Fibroblast of mammary gland (primary cell): ENCODE results near the gene MAST2.

ENCODE experiments used
- DNase-seq: peaks from one replicate; pipeline ENCODE4 v3.0.0-alpha.2; 2010; ENCODE audit warnings: low read depth
- H3K4me3 ChIP-seq: 2 replicates; pipeline ENCODE4 v1.5.1; 2011; ENCODE audit warnings: low read depth, mild to moderate bottlenecking, low read length, moderate library complexity; ENCODE audit not compliant: control insufficient read depth
- TF ChIP-seq, protein P1 (sequence below): conservative IDR thresholded peaks from 2 replicates; pipeline ENCODE4 v1.5.1; 2011; ENCODE audit warnings: low read depth, low read length, inconsistent platforms; ENCODE audit not compliant: control insufficient read depth, insufficient read depth

Gene MAST2

DNA sequence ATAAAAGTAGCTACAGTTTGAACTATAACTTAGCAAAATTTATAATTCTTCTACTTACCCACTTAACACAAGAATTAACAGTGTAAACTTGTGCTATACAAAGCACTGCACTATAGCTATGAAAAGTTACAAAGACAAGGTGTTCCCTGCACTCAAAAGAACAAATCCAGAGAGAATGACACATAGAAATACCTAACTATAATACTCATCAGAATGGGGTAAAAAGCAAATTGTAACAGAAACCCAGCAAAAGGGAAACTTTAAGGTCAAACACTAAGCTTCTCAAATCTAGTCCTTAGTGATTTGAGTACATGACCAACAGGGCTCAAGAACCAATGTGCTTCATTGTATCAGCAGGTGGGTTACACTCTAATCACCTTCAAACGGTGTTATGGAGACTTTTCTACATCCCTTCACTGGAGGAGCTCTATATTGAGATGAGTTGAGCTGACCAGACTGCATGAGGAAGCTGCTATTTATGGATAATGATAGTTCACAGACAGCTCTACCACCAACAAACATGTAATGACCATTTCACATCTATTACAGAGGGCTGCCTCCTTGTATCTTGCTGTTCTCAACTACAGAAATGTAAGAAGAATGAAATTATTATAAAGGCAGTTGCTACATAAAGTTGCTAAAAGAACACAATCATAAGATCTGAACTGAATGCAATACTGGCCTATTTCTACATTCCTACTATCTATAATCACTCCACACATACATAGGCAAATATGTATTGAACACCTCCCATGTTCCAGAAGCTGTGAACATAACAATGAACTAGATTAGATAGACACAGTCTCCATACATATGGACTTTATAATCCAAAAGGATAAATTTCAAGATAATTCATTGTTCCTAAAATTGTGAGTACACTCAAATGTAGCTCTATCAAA is 281.4 kb downstream of the MAST2 start:
- TF ChIP-seq, protein P1, sequence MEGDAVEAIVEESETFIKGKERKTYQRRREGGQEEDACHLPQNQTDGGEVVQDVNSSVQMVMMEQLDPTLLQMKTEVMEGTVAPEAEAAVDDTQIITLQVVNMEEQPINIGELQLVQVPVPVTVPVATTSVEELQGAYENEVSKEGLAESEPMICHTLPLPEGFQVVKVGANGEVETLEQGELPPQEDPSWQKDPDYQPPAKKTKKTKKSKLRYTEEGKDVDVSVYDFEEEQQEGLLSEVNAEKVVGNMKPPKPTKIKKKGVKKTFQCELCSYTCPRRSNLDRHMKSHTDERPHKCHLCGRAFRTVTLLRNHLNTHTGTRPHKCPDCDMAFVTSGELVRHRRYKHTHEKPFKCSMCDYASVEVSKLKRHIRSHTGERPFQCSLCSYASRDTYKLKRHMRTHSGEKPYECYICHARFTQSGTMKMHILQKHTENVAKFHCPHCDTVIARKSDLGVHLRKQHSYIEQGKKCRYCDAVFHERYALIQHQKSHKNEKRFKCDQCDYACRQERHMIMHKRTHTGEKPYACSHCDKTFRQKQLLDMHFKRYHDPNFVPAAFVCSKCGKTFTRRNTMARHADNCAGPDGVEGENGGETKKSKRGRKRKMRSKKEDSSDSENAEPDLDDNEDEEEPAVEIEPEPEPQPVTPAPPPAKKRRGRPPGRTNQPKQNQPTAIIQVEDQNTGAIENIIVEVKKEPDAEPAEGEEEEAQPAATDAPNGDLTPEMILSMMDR = no peak
- DNase-seq = peak; percentile 49
- no peak overlapping the region for H3K4me3 ChIP-seq
